Measurements from ENCODE around the gene TMIGD2.
"Not testable (repeated sequence)": the region's sequence is repeated elsewhere in the genome, so short reads cannot be mapped to it uniquely, and the experiment has no call there.

TMIGD2 gene

DNA sequence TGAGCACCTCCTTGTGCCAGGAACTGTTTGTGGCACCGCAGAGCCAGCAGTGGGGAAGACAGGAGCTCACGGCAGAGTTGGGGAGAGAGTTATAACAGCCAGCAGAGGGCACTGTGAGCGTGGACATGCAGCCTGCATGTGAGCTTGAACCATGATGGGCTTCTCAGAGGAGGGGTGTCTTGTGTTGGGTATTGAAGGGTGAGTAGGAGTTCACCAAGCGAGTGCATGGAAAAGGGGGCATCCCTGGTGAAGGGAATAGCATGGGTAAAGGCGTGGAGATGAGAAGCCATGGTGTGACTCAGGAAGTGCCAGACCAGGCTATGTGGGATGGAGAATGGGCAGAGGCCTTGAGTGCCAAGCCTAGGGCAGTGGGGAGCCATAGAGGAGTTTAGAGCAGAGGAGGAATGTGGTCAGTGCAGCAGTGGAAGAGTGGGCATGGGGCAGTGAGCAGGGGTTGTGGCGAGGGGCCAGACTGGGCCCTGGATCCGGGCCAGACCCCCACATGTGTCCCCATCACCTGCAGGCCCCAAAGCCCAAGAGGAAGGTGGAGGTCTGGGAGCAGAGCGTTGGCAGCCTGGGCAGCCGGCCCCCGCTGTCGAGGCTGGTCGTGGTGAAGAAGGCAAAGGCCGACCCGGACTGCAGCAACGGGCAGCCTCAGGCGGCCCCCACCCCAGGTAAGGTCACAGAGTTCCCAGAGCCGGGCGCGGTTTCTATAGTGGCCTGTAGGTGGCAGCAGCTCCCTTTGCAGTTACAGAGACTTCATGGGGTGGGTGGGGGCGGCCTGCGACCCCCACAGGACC lies 34.9 kb downstream of the TMIGD2 start:
- DNase-seq (ENCODE audit: low read depth in 2 of 2) = peak; percentile 28 to 30

DNA sequence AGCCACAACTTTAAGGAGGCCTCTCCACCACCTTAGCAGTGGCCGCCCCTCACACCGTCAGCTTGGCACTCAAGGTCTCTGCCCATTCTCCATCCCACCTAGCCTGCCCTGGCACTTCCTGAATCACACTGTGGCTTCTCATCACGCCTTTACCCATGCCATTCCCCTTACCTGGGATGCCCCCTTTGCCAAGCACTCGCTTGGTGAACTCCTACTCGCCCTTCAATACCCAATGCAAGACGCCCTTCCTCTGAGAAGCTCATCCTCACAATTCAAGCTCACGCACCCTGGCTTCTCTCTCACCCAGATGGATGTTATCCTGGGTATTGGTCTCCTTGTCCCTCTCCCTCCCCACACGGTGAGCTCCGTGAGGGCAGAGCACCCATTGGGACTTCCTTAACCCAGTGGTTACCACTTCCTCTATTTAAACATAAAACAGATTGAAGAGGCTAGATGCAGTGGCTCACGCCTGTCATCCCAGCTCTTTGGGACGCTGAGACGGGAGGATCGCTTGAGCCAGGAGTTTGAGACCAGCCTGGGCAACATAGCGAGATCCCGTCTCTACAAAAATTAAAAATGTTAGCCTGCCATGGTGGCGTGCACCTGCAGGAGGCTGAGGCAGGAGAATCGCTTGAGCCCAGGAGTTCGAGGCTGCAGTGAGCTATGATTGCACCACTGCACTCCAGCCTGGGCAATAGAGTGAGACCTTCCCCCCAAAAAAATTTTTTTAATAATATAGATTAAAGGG lies 35.8 kb downstream of the TMIGD2 start:
- DNase-seq (ENCODE audit: low read depth in 2 of 2) = no peak

DNA sequence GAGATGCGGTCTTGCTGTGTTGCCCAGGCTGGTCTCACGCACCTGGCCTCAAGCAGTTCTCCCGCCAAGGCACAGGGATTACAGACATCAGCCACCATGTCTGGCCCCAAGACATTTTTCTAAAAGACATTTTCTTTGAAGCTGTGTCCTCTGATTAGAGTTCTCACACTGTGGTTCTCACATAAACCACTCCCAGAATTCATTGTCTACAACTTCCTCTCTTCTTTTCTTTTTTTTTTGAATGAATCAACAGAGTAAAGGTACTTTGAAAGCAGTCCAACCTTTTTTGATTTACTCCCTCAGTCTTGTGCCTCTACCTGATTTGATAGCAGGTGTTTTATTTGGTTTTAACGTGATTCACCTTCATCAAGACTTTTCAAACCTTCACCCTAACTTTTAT lies 37.4 kb downstream of the TMIGD2 start:
- no peak for DNase-seq (ENCODE audit: low read depth in 2 of 2)

DNA sequence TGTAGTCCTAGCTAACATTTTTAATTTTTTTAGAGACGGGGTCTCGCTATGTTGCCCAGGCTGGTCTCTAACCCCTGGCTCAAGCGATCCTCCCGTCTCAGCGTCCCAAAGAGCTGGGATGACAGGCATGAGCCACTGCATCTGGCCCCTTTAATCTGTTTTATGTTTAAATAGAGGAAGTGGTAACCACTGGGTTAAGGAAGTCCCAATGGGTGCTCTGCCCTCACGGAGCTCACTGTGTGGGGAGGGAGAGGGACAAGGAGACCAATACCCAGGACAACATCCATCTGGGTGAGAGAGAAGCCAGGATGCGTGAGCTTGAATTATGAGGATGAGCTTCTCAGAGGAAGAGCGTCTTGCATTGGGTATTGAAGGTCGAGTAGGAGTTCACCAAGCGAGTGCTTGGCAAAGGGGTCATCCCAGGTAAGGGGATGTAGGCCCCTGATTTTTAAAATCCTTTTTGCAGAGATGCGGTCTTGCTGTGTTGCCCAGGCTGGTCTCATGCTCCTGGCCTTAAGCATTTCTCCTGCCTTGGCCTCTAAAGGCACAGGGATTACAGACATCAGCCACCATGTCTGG lies 41.5 kb downstream of the TMIGD2 start:
- no peak for DNase-seq (ENCODE audit: low read depth in 2 of 2)

DNA sequence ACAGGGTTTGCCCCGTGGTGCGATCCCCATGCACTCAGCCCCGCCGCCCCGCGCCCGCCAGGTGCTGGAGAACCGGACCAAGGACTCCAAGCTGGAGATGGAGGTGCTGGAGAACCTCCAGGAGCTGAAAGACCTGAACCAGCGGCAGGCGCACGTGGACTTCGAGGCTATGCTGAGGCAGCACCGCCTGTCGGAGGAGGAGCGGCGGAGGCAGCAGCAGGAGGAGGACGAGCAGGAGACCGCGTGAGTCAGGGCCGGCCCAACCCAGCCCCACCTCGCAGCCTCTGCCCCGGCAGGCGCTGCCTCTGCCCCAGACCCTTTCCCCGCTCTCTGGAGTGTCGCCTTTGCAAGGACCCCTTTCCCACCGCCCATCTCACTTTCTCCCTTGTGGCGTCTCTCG lies 44.0 kb downstream of the TMIGD2 start:
- DNase-seq (ENCODE audit: low read depth in 2 of 2) = no peak

DNA sequence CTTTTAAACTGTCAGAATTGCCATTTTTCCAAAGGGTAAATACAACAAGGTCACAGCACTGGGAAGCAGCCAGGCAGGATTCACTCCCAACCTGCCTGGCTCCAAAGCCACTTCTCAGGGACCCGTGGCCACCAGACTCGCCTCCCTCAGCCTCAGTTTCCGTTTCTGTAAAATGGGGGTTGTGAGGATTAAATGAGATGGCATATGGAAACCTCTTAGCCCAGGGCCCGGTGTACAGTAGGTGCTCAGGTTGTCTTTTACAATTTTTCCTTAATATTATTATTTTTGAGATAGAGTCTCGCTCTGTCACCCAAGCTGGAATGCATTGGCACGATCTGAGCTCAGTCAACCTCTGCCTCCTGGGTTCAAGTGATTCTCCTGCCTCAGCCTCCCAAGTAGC lies 45.2 kb downstream of the TMIGD2 start:
- no peak for DNase-seq (ENCODE audit: low read depth in 2 of 2)

DNA sequence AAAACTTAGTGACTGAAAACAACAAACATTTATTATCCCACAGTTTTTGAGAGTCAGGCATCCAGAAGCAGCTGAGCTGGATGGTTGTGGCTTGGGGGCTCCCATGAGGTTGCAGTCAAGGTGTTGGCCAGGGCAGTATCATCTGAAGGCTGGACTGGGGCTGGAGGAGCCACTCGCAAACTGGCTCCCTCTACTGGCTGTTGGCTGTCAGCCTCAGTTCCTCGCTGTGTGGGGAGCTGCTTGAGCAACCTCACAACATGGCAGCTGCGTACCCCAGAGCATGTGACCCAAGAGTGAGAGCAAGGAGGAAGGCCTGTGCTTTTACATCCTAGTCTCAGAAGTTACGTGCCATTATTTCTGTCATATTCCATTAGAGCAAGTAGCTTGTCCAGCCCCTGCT lies 45.6 kb downstream of the TMIGD2 start:
- DNase-seq (ENCODE audit: low read depth in 2 of 2) = no peak

DNA sequence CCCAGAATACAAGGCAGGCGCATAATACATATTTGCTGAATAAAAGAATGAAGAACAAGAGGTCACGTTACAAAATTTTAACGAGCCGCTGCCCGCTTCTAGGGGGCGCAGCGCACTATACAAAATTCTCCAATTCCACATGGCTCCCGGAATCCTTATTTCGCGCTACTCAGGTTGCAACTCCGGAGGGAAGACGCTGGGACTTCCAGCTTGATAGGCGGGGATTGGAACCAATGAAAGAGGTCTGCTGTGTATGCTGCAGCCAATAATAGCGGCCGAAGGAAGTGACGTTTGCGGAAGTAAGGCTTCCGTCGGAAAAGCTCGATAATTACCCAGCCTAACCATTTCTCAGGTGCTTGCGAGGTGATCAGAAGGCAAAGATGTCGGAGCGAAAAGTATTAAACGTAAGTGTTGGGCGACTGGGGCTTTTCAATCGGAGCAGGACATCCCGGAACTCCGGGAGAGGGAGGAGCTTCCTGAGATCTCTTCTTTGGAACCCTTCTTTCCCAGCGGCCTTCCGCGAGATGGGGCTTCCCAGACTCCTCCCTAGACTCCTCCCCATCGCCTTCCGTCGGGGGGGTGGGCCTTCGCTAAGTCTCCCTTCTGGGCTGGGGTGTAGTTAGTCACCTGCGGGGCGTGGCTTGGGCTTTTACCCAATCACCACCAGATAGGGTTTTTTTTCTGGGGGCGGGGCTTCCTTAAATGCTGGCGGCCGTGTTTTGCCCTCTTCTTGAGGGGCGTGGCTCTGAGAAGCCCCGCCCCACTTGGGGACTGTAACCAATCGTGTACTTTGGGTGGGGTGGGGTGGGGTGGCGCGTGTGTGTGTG lies 55.2 kb downstream of the TMIGD2 start, which contains the start of gene YJU2:
Gene YJU2, plus strand, starts transcription at position 314 of the 827 bp plus-strand sequence. Its CDS starts 67 bp downstream, at position 381.
- peak; percentile 92 to 98 for DNase-seq (ENCODE audit: low read depth in 2 of 2)

DNA sequence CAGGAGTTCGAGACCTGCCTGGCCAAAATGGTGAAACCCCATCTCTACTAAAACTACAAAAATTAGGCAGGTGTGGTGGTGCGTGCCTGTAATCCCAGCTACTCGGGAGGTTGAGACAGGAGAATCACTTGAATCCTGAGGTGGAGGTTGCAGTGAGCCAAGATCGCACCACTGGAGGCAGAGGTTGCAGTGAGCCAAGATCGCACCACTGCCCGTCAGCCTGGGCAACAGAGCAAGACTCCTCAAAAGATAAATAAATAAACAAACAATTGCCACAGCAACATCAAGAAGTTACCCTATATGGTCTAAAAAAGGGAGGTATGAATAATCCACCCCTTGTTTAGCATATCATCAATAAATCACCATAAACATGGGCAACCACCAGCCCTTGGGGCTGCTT lies 56.3 kb downstream of the TMIGD2 start:
- not testable (repeated sequence) for DNase-seq (ENCODE audit: low read depth in 2 of 2)
